GM21737 (cell line): Measurements from ENCODE around the gene MFAP5.
"Not testable (repeated sequence)": the region's sequence is repeated elsewhere in the genome, so short reads cannot be mapped to it uniquely, and the experiment has no call there.

Experiments
- ATAC-seq: cut with Tn5 transposase; IDR thresholded peaks from one replicate; pipeline ENCODE4 v1.9.1; 2021; ENCODE audit warnings: mild to moderate bottlenecking, moderate library complexity; ENCODE audit not compliant: unreplicated experiment

MFAP5 gene

GRCh38 chr12:8635342-8636006, 27.2 kb downstream of the MFAP5 start:
- ATAC-seq, result not testable (repeated sequence)

GRCh38 chr12:8630131-8630530, 32.5 kb downstream of the MFAP5 start:
- ATAC-seq, result no peak

DNA sequence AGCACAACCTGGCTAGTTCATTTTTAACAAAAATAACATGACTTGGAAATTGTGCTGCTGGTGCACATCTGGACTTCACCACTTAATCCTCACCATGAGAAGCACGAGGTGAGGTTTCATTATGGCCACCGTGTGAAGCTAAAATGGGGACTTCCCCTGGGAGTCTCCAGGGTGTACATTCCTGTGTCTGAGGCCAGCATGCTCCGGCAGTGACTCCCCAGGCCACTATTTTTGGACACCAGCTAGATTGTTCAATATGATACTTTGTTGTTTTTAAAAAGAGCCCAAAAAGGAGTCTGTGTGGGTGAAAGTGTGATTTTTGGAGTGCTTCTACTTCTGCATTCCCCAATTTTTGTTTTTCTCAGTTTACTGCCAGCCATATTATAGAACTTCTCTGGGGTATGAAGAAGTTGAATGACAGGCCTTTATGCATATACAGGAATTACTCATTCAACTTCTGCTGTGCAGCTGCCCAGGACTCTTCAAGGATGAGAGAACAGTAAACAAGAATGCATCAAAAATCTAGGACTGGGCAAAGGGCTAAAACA, 33.1 kb downstream of the MFAP5 start:
- peak; percentile 97 for ATAC-seq

DNA sequence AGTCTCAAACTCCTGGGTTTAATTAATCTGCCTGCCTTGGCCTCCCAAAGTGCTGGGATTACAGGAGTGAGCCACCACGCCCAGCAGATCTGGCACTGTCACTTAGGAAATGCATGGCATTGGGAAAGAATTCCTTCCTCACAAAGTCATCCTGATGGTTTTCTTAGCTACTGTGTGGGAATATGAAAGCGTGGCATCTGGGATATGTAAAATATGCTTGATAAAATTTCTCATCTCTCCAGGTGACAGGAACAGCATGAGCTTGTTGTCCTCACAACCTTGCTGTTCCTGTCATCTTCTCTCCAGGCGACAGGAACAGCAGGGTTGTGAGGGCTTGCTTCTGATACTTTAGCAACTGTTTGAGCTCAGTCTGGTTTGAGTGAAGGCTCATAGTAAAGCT, 33.9 kb downstream of the MFAP5 start:
- no peak for ATAC-seq

GRCh38 chr12:8624750-8625149, 37.9 kb downstream of the MFAP5 start:
- not testable (repeated sequence) for ATAC-seq

GRCh38 chr12:8622646-8623045, 40.0 kb downstream of the MFAP5 start:
- ATAC-seq, result no peak

- ATAC-seq, result no peak
Measured at GRCh38 chr12:8615206-8615605, 47.4 kb downstream of the MFAP5 start.

GRCh38 chr12:8613881-8614280, 48.7 kb downstream of the MFAP5 start:
- not testable (repeated sequence) for ATAC-seq

DNA sequence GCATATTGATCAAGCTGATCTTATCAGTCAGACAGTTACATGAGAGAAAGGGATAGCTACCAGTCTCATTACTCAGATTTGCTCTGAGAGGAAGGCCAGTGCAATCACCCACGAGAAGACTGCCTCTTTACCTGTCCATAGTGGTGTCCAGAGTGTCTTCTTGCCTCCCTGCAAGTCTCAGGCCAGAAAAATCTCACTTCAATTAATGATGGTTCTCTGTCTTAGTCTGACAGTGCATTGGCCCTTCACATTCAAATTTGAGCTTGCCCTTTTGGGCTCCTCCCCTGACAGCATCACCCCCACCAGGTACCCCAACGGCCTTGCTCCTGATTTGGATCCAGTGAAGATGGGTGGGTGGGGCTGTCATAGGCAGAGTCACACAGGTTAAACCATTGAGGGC, 50.0 kb downstream of the MFAP5 start, which contains the start of gene AICDA:
Gene AICDA (minus strand): TSS at position 231 of the 400 bp plus-strand sequence. CDS start 92 bp downstream, at position 139.
- ATAC-seq, result no peak

DNA sequence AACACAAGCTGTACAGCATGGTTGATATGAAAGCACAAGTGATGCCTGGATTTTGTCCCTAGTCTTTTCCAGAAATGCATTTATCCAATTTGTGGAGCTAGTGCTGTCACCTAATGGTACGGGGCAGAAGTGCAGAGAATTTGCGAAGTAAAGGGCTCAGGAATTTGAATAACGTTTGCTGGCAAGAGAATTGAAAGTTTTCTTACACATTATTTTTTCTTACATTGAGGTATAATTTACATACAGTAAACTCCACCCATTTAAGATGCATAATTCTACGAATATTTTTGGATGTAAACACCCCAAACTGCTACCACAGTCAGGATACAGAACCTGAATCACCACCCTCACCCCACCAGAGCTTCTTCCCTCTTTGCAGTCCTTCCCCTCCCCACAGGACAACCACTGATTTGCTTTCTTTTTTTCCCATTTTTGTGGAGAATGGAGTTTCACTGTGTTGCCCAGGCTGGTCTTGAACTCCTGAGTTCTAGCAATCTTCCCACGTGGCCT, 53.5 kb downstream of the MFAP5 start:
- ATAC-seq, result no peak

DNA sequence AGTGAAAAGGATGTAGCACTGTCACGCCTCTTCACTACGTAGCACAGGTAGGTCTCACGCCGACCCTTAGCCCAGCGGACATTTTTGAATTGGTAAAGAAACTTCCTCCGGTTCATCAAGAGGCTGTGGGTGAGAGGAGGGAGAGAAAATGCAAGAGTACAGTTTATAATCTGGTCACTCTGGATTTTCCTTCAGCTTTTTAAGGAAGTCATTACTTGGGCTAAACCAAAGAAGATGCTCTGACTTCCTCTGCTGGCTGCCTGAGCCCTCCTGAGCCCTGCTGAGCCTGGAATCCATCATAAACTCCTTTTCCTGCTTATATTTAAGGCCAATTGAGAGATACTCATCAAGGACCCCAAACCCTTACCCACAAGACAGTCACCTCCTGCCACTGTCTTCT, 55.7 kb downstream of the MFAP5 start:
- ATAC-seq, result no peak

- ATAC-seq, result no peak
Measured at GRCh38 chr12:8605057-8605456, 57.6 kb downstream of the MFAP5 start.

DNA sequence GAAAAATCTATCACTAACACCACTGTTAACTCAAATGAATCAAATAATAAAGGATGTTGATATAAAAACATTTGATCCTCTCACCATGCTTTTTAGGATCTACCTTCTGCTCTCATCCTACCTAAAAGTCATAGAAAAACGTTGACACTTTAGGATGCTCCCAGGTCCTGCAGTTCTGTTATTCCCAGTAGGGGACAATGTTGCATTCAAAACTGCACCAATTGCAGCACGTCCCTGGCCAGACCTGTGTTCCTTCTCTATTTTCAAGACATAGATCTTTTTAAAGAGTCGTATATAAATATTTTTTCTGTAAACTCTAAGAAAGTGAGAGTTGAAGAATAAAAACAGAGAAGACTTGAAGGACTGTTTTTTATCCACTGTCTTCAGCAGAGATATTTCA, 58.8 kb downstream of the MFAP5 start:
- ATAC-seq, result no peak

- no peak for ATAC-seq
Measured at GRCh38 chr12:8603286-8603685, 59.3 kb downstream of the MFAP5 start.

DNA sequence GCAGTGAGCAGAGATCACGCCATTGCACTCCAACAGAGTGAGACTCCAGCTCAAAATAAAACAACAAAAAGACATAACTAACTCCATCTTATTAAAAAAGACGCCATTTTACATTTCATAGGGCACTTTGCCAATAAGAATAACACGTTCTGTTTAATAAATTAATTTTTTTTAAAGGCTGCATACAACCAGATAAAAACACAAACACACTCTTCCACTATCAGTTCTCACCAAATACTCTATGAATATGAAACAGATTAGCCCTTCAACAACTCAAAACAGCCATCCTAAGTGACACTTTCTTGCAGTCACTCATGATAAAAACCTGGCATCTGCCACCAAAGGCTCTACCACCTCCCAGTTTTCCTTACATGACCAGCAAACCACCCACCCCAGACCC, 66.1 kb downstream of the MFAP5 start:
- no peak for ATAC-seq
